Stimulated activated CD4-positive, alpha-beta T cell treated with anti-CD3 and anti-CD28 coated beads, Interleukin-1b, Interleukin-23, amount 100 ng/mL, for 4 hours (primary cell): ENCODE data around the gene SDS.

Experiments used
- DNase-seq, 2 donors: peaks; one replicate each; pipeline ENCODE4 v3.0.0-alpha.2; 2020; ENCODE audit warnings: low read depth in 2 of 2

Gene SDS

DNA sequence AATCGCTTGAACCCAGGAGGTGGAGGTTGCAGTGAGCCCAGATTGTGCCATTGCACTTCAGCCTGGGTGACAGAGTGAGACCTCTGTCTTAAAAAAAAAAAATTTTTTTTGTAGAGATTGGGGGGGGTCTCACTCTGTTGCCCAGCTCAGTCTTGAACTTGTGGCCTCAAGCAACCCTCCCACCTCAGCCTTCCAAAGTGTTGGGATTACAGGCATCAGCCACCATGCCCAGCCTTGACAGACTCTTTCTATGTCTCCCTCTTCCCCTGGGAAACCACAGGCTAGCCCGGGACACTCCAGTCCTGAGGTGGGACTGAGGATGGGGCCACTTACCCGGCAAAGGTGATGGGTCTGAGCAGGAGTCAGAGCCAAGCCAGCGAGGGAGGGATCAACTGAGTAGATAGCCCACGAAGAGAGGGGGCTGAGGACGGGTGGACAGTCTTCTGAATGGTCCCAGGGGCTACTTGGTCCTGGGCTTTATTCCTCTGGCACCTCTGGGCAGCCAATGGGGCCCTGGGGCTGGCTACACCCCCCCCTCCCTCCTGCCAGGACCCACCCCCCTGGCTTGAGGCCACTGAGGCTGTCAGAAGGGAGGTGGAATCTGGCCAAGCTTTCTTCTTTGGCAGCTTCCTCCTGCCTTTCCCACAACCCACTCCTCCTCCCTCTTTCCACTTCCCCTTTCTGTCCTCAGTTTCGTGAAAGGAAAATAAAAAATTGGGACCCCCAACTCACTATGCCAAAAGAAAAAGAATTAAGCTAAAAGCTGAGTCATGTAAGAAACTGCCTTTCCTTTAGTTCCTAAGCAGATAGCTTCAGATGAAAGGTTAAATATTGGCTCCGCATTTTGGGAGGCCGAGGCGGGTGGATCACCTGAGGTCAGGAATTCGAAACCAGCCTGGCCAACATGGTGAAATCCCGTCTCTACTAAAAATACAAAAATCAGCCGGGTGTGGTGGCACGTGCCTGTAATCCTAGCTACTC is at the start of gene SDS:
TSS of gene SDS (minus strand) at position 453 of the 981 bp plus-strand sequence. CDS start 4,179 bp downstream, outside the sequence.
- no peak for DNase-seq

DNA sequence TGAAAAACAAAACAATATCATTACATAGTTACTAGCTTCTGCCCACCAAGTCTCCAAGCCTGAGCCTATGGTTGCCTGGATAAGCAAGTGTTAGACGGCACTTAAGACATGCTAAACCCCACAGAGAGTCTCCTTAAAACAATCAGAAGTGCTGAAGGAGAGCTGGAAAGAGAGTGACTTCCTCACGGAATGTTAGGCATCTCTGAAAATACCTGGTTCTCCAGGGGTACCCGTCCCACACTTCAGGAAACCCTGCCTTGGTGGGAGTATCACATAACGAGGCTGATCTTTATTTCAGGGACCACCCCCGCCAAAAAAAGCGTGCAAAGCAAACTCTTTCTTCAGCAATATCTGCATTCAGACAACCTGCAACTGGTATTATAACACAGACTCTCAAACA is 49.6 kb upstream of the SDS start:
- DNase-seq, result no peak

GRCh38 chr12:113452458-113452857 is 48.8 kb upstream of the SDS start:
- DNase-seq, result no peak

GRCh38 chr12:113449839-113450238 is 46.2 kb upstream of the SDS start:
- no peak for DNase-seq

DNA sequence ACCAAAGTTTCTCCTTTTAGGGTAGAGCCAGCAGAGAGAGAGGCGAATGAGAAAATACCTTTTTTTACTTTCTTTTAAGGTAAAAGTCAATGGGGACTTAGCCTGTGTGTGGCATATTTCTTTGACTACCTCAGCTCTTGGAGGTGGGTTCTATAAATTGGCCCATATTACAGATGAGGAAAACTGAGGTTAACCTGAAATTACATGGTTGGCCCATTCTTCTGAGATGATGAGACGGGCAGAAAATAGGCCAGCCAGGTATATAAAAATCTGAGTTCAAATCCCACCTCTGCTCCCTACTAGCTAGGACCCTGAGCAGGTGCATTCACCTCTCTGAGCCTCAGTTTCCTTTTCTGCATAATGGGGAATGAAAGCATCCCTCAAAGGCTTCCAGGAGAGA is 45.6 kb upstream of the SDS start:
- DNase-seq, result no peak

GRCh38 chr12:113448873-113449272 is 45.2 kb upstream of the SDS start:
- no peak for DNase-seq

GRCh38 chr12:113445544-113446171 is 42.0 kb upstream of the SDS start:
- no peak for DNase-seq

DNA sequence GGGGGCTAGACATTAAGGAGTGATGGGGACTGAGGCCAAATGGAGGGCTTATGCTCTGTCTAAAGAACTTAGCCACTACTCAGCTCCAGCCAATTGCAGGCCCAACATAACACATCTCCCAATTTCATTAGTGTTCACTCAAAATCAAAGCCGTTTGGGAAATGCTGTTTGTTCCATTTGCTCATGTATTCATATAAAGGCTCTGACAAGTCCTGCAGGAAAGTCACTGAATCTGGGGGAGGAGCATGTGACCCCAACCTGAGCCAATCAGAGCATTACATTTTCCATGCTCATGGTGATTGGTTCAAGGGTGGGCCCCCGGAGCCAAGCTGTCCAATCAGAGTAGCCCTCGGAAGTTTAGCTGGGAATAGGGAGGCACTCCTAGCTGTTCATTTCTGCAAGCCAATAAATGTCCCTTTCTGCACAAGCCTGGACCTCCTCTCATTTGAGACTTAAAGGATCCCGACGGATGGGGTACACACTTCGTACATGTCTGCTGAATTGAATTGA is 39.4 kb upstream of the SDS start:
- no peak for DNase-seq

DNA sequence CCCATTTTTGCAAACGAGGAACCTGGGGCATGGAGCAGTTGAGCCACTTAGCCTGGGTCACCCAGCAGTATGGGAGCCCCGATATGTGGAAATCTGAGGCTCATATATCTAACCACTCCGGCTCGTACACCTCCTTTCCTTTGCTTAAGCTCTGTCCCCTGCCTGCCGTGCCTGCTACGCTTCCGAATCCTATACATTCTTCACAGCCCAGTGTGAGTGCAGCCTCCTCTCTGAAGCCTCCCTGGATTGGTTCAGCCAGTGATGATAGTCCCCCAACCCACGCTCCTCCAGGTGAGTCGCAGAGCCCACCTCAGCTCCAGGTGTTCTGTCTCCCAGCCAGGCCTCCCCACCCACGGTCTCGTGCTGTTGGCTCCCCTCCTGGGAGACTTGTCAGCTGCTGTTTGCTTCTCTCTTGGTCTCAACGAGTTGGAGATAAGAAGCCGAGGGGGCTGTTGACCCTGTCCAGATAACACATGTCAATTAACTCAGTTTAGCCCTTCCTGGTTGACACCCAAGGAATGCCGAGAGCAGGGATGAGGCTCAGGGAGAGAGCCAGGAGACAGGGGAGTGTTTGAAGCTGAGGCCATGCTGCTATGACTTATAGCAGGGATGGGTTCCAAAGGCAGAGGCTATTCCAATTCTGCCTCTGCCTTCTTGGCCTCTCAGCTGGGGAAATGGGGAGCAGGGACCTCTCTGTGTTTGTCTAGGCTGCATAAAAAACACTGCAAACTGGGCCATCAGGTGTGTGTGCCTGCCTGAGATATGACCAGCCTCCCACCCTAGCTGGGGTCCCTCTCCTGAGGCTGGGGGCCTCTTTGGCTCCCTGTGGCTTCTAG is 37.5 kb upstream of the SDS start:
- DNase-seq, result no peak

GRCh38 chr12:113440336-113440735 is 36.6 kb upstream of the SDS start:
- no peak for DNase-seq

DNA sequence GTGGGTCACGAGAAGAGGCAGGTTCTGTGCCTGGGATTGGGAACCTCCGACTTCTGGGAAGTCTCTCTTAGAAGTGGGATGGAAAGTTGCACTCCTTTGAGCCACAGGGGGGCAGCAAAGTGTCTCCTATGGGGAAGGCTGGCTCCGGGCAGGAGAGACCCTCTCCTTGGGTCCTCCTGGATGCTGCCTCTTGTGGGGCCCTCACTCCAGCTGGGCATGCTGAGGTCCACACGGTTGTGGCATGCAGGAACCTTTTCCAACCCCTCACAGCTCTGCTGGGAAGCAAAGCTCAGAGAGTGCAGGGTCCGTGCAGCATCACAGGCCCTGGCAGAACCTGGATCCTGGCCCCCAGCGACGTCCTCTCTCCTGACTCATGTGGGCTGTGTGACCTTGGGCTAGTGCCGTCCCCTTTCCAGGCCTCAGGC is 35.9 kb upstream of the SDS start:
- no peak for DNase-seq

- DNase-seq, result no peak
Observed at GRCh38 chr12:113439301-113439597, 35.6 kb upstream of the SDS start.

GRCh38 chr12:113438523-113439300 is 35.0 kb upstream of the SDS start:
- no peak for DNase-seq

DNA sequence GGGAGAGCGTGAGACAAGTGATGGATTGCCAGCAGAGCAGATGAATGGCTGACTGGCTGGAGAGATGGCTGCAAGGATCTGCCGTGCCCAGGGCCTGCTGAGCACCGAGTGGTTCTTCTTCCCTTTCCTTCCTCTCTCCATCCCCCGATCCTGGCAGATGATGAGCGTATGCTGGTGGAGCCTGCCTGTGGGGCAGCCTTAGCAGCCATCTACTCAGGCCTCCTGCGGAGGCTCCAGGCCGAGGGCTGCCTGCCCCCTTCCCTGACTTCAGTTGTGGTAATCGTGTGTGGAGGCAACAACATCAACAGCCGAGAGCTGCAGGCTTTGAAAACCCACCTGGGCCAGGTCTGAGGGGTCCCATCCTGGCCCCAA is 34.0 kb upstream of the SDS start:
- no peak for DNase-seq

DNA sequence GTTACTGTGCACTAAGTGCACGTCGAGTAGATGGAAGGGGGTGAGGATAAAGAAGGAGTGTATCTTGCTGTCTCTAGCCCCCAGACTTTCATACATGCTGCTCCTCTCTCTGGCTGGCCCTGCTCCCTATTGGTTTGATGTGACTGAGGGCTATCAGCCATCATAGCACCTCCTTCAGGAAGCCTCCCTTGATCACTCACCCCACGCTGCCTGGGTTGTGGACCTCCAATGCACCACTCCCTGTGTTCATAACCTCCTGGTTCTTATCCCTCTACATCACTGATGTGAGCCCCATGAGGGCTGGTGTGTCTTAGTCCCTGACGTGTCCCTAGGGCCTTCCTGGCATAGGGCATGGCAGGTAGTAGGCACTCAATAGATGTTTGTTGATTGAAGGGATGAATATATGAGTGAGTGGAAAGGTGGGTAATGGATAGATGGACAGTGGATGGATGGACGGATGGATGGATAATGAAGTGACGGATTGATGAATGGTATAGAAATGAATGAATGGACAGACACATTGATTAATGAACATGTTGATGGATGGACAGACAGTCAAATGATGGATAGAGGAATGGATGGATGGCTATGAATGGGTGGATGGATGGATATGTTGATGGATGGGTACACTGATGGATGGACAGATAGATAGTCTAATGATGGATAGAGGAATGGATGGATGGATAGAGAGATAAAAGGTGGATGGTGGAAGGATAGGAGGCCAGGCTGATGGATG is 33.5 kb upstream of the SDS start:
- DNase-seq, result no peak

DNA sequence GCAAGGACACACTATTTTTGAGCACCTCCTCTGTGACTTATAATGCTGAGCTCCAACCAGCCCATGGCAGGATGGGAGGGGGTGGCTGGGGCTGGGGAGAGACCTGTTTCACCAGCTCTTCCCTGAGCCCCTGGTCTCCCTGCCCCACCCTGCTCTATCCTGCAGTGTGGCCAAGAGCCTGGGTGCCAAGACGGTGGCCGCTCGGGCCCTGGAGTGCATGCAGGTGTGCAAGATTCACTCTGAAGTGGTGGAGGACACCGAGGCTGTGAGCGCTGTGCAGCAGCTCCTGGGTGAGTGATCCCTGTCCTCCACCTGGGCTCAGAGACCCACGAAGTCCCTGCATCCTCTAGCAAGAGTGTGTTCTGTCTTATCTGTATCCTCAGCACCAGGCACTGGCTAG is 32.9 kb upstream of the SDS start:
- DNase-seq, result no peak

GRCh38 chr12:113435367-113435766 is 31.7 kb upstream of the SDS start:
- DNase-seq, result no peak

DNA sequence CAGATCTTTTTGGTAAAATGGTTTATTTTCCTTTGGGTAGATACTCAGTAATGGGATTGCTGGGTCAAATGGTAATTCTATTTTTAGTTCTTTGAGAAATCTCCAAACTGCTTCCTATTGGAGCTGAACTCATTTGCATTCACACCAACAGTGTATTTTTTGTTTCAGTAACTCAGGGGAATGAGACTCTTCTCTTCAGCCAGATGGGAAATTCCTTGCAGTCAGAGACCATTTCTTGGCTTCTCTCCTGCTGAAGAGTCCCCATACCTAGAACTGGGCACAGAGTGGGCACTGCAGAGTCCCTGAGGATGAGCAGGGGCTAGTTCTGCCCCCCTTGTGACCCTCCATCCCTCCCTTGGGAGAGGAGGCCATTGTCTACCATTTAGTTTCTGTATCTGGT is 29.3 kb upstream of the SDS start:
- DNase-seq, result no peak

DNA sequence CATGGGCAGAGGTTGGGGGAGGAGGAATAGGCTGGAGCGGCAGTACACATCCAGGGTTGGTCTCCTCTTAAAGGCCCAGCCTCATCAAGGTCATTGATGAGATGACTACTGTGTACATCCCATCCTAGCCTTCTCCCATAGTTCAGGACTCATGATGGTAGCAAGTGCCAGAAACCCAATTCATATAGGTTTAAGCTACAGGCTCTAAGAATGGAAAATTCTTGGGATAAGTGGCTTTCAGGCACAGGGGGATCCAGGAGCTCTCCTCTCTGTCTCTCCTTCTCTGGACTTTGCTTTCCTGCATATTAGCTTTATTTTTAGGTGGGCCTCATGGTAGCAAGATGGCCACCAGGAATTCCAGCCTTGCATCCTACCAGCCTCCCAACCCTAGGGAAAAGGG is 24.8 kb upstream of the SDS start:
- no peak for DNase-seq

GRCh38 chr12:113427882-113428281 is 24.2 kb upstream of the SDS start:
- no peak for DNase-seq

DNA sequence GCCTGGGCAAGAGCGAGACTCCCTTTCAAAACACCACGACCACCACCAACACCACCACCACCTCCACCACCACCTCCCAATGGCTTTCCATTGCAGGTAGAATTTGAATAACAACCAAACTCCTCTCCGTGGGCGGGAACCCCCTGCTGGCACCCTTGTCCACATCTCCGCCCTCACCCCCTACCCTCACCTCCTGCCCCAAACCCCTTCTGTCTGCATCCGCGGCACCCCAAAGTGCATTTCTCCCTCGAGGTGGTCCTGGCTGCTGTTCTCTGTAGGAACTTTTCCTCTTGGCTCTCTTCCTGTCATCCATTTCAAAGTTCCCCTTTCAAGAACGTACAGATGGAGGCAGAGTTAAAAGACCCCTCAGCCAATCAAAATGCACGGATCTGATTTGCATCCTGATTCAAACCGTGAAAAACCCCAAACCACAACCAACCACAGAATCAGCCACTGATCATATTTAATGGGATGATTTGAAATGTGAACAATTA is 22.3 kb upstream of the SDS start:
- DNase-seq, result no peak
